Stimulated activated naive CD8-positive, alpha-beta T cell treated with anti-CD3 and anti-CD28 coated beads, Interleukin-15, amount 100 ng/mL, for 72 hours (primary cell): Measurements from ENCODE around the gene MCEMP1.

Experiments used
- ATAC-seq: fragments of 150-1000 bp; cut with Tn5 transposase; 2 replicates; pipeline ENCODE4 v1.10.0; 2021; ENCODE audit warnings: mild to moderate bottlenecking, moderate library complexity
- DNase-seq, 2 donors: peaks; one replicate each; pipeline ENCODE4 v3.0.0; 2021 to 2022
- H3K27ac Mint-ChIP-seq, 2 donors: one replicate each; pipeline ENCODE4 v1.8.0; 2022; ENCODE audit warnings: mild to moderate bottlenecking in 2 of 2, mixed read lengths in 2 of 2, moderate library complexity in 2 of 2
- H3K27me3 Mint-ChIP-seq: one replicate; pipeline ENCODE4 v1.8.0; 2022; ENCODE audit warnings: mixed read lengths
- H3K4me1 Mint-ChIP-seq: one replicate; pipeline ENCODE4 v1.8.0; 2022; ENCODE audit warnings: mild to moderate bottlenecking, mixed read lengths
- H3K4me3 Mint-ChIP-seq, 2 donors: one replicate each; pipeline ENCODE4 v1.8.0; 2022; ENCODE audit warnings: mild to moderate bottlenecking in 2 of 2, mixed read lengths in 2 of 2, moderate library complexity in 1 of 2
- H3K9me3 Mint-ChIP-seq, 2 donors: one replicate each; pipeline ENCODE4 v1.8.0; 2022; ENCODE audit warnings: mixed read lengths in 2 of 2

MCEMP1 gene

DNA sequence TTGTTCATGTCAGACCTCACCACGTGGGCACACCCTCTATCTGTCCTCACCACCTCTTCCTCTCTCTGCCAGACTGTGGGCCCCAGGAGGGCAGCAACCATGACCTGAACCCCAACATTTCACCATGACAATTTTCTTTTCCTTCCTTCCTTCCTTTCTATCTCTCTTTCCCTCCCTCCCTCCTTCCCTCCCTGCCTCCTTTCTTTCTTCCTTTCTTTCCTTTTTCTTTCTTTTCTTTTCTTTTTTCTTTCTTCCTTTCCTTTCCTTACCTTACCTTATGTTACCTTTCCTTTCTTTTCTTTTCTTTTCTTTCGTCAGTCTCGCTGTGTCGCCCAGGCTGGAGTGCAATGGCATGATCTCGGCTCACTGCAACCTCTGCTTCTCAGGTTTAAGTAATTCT, 33.7 kb downstream of the MCEMP1 start:
- H3K4me1 Mint-ChIP-seq = peaks cover 61% of the 10 kb centered on the region

GRCh38 chr19:7715671-7716070, 38.8 kb downstream of the MCEMP1 start:
- H3K27me3 Mint-ChIP-seq = no peaks in the 10 kb centered on the region
- ATAC-seq (no peak), DNase-seq (no peak)
- no peak overlapping the region for H3K27ac Mint-ChIP-seq
- no peak overlapping the region for H3K4me3 Mint-ChIP-seq
- H3K4me1 Mint-ChIP-seq = peaks cover 43% of the 10 kb centered on the region
- peaks cover 0 to 7% of the 10 kb centered on the region in 2 donors for H3K9me3 Mint-ChIP-seq

More for the DNA sequence above, 33.7 kb downstream of the MCEMP1 start:
- H3K27me3 Mint-ChIP-seq = no peaks in the 10 kb centered on the region
- no peak overlapping the region for H3K4me3 Mint-ChIP-seq
- DNase-seq (no peak), ATAC-seq (no peak)
- H3K27ac Mint-ChIP-seq = no peak overlapping the region
- no peaks in the 10 kb centered on the region for H3K9me3 Mint-ChIP-seq

GRCh38 chr19:7716762-7717161, 39.9 kb downstream of the MCEMP1 start:
- Mint-ChIP-seq H3K27me3 (no peaks in the 10 kb centered on the region), H3K4me1 (peaks cover 40% of the 10 kb centered on the region), H3K9me3 (peaks cover 0 to 7% of the 10 kb centered on the region in 2 donors), H3K27ac (no peak overlapping the region), H3K4me3 (no peak overlapping the region)
- no peak for ATAC-seq
- no peak for DNase-seq

DNA sequence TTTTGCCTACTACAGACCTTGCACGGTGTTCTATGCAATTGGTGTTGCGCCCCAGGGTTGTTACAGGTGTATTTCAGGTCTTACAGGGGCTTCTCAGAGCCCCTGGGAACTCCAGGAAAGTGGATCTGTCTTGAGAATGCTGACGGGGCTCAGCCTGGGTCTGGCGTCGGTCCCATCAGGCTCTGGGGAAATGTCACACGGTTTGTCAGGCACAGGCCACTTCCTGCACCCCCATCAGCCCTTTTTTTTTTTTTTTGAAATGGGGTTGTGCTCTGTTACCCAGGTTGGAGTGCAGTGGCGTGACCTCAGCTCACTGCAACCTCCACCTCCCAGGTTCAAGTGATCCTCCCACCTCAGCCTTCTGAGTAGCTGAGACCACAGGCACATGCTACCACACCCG, 41.8 kb downstream of the MCEMP1 start:
- ATAC-seq = peak; percentile 35
- no peaks in the 10 kb centered on the region for H3K27me3 Mint-ChIP-seq
- H3K4me1 Mint-ChIP-seq = peaks cover 35% of the 10 kb centered on the region
- H3K4me3 Mint-ChIP-seq = peak overlapping the region in 1 of 2 donors; percentile 29
- H3K27ac Mint-ChIP-seq = no peak overlapping the region
- peaks cover 0 to 7% of the 10 kb centered on the region in 2 donors for H3K9me3 Mint-ChIP-seq
- DNase-seq = no peak

GRCh38 chr19:7720351-7720750, 43.5 kb downstream of the MCEMP1 start:
- Mint-ChIP-seq H3K9me3 (peaks cover 0 to 7% of the 10 kb centered on the region in 2 donors), H3K4me3 (no peak overlapping the region), H3K27ac (no peak overlapping the region), H3K27me3 (no peaks in the 10 kb centered on the region), H3K4me1 (peaks cover 18% of the 10 kb centered on the region)
- DNase-seq = no peak
- ATAC-seq = no peak

DNA sequence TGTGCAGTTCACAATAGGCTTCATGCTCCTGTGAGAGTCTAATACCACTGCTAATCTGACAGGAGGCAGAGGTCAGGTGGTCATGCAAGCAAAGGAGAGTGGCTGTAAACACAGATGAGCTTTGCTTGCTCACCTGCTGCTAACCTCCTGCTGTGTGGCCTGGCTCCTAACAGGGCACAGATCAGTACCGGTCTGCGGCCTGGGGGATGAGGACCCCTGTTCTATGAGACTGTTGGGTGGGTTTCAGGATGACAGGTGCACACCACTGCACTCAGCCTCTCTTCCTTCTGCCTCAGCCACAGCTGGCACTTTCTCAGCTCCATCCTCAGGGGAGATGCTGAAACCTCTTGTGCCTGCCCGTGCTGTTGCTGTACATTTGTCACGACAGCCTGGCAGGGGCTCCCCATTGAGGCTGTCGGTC, 45.4 kb downstream of the MCEMP1 start:
- no peak overlapping the region for H3K4me3 Mint-ChIP-seq
- no peak overlapping the region for H3K27ac Mint-ChIP-seq
- DNase-seq (no peak), ATAC-seq (no peak)
- H3K4me1 Mint-ChIP-seq = peaks cover 23% of the 10 kb centered on the region
- H3K9me3 Mint-ChIP-seq = peaks cover 0 to 2% of the 10 kb centered on the region in 2 donors
- peaks cover 3% of the 10 kb centered on the region for H3K27me3 Mint-ChIP-seq

DNA sequence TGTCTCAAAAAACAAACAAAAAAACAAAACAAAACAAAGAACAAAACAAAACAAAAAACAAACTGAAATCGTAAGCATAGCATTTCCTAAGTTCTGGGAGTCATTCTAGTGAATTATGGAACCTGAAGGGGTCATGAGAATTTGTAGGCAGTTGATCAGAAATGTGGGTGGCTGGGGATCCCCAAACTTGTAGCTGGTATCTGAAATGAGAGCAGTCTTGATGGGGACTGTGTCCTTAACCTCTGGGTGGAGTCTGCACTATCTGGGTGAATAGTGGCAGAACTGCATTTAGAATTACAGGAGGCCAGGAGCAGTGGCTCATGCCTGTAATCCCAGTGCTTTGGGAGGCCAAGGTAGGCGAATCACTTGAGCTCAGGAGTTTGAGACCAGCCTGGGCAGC, 48.9 kb downstream of the MCEMP1 start:
- no peak for ATAC-seq
- Mint-ChIP-seq H3K27me3 (peaks cover 38% of the 10 kb centered on the region), H3K27ac (no peak overlapping the region), H3K4me3 (no peak overlapping the region), H3K4me1 (peaks cover 24% of the 10 kb centered on the region), H3K9me3 (peaks cover 0 to 6% of the 10 kb centered on the region in 2 donors)
- DNase-seq = no peak

GRCh38 chr19:7729211-7729610, 52.3 kb downstream of the MCEMP1 start:
- H3K27ac Mint-ChIP-seq = no peak overlapping the region
- peaks cover 57% of the 10 kb centered on the region for H3K27me3 Mint-ChIP-seq
- peaks cover 0 to 6% of the 10 kb centered on the region in 2 donors for H3K9me3 Mint-ChIP-seq
- peaks cover 24% of the 10 kb centered on the region for H3K4me1 Mint-ChIP-seq
- no peak overlapping the region for H3K4me3 Mint-ChIP-seq
- DNase-seq (no peak), ATAC-seq (no peak)
